ENCODE results near the gene CCDC136. TPM values are rescaled to one million over a fixed set of nuclear protein-coding genes. Genes with fewer than 3 reads are reported as not detected.

CCDC136 gene
- total and polyA plus RNA-seq, 7 donors = 3.9 to 24.5 (median 14.0) TPM

GRCh38 chr7:128745706-128746105 is 46.1 kb upstream of the CCDC136 start:
- TF ChIP-seq, protein P1, sequence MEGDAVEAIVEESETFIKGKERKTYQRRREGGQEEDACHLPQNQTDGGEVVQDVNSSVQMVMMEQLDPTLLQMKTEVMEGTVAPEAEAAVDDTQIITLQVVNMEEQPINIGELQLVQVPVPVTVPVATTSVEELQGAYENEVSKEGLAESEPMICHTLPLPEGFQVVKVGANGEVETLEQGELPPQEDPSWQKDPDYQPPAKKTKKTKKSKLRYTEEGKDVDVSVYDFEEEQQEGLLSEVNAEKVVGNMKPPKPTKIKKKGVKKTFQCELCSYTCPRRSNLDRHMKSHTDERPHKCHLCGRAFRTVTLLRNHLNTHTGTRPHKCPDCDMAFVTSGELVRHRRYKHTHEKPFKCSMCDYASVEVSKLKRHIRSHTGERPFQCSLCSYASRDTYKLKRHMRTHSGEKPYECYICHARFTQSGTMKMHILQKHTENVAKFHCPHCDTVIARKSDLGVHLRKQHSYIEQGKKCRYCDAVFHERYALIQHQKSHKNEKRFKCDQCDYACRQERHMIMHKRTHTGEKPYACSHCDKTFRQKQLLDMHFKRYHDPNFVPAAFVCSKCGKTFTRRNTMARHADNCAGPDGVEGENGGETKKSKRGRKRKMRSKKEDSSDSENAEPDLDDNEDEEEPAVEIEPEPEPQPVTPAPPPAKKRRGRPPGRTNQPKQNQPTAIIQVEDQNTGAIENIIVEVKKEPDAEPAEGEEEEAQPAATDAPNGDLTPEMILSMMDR (IDR thresholded peaks at IDR 0.05) = no peak
- no peak overlapping the region for H3K27ac ChIP-seq
- DNase-seq (no peak), ATAC-seq (no peak)
- no peaks in the 10 kb centered on the region for H3K9me3 ChIP-seq
- peaks cover 31% of the 10 kb centered on the region for H3K4me1 ChIP-seq
- peaks cover 0 to 25% of the 10 kb centered on the region in 2 donors for H3K36me3 ChIP-seq (ENCODE audit: insufficient read depth in 1 of 2, low read depth in 1 of 2)
- no peaks in the 10 kb centered on the region for H3K27me3 ChIP-seq (ENCODE audit: insufficient read depth in 3 of 3, low read length in 2 of 3)
- no peak overlapping the region for H3K4me3 ChIP-seq
- intact Hi-C loops (cut with DNase I) = no loop called here
- WGBS, 3 donors = 70 to 88% (median 80%) methylated on average over 1 of the region's 1 CpG

DNA sequence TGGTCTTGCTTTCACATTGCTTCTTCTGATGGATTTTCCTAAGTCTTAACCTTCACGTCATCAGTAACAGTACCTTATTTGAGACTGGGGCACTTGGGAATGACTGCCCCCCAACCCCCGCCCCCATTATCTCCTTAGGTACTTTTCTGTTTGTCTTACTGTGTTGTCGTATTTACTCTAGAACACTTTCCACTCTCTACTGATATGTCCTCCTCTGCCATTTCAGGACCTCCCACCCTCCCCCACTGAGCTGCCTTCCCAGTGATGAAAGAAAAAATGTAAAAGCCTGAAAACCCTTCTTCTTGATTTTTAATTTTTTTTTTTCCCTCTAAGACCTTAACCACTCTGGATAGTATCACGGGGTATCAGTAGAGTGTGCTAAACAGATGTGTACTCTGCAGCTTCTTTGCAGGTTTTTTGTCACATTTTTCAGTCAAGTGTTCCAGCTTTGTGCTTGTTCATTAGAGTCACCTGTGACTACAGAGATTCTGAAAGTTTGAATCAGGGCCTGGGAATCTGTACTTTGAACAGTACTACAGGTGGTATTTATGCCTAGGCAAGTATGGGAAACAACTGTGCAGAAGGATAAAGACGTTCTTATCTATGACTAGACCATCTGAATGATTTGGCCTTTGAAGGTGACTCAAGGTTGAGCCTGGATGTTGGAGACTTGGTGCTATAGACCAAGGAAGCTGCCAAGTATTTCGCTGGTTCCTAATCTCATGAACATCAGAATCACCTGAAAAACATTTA is 44.3 kb upstream of the CCDC136 start:
- intact Hi-C loops (cut with DNase I) = no loop called here
- H3K4me1 ChIP-seq = peaks cover 21% of the 10 kb centered on the region
- no peak overlapping the region for H3K27ac ChIP-seq
- H3K4me3 ChIP-seq = no peak overlapping the region
- no peaks in the 10 kb centered on the region for H3K27me3 ChIP-seq (ENCODE audit: insufficient read depth in 3 of 3, low read length in 2 of 3)
- ATAC-seq (no peak), DNase-seq (no peak)
- peaks cover 0 to 38% of the 10 kb centered on the region in 2 donors for H3K36me3 ChIP-seq (ENCODE audit: insufficient read depth in 1 of 2, low read depth in 1 of 2)
- WGBS, 3 donors = 86 to 87% (median 86%) methylated on average over 6 of the region's 6 CpGs
- TF ChIP-seq, protein P1 (IDR thresholded peaks at IDR 0.05) = no peak
- no peaks in the 10 kb centered on the region for H3K9me3 ChIP-seq

GRCh38 chr7:128752251-128752650 is 39.5 kb upstream of the CCDC136 start:
- TF ChIP-seq, protein P1 (IDR thresholded peaks at IDR 0.05) = no peak
- Histone ChIP-seq H3K27me3 (ENCODE audit: insufficient read depth in 3 of 3, low read length in 2 of 3) (no peaks in the 10 kb centered on the region), H3K9me3 (no peaks in the 10 kb centered on the region), H3K4me1 (peaks cover 33% of the 10 kb centered on the region), H3K27ac (no peak overlapping the region), H3K36me3 (ENCODE audit: insufficient read depth in 1 of 2, low read depth in 1 of 2) (peaks cover 5 to 61% of the 10 kb centered on the region in 2 donors), H3K4me3 (no peak overlapping the region)
- ATAC-seq = no peak
- WGBS, 3 donors = 24 to 37% (median 33%) methylated on average over 1 of the region's 1 CpG
- intact Hi-C loops (cut with DNase I) = no loop called here
- DNase-seq = no peak

- H3K36me3 ChIP-seq (ENCODE audit: insufficient read depth in 1 of 2, low read depth in 1 of 2) = peaks cover 5 to 64% of the 10 kb centered on the region in 2 donors
- H3K4me1 ChIP-seq = peaks cover 50% of the 10 kb centered on the region
- ATAC-seq = peak; percentile 5 to 37 (median 25)
- H3K27me3 ChIP-seq (ENCODE audit: insufficient read depth in 3 of 3, low read length in 2 of 3) = no peaks in the 10 kb centered on the region
- H3K27ac ChIP-seq = peak overlapping the region; percentile 85
- H3K4me3 ChIP-seq = peak overlapping the region; percentile 35
- intact Hi-C loops (cut with DNase I) = loop anchor here in 1 of 2 donors (5.0 kb wide), 1 partner anchor 72 kb away; no protein-coding TSS in a partner anchor
- TF ChIP-seq, protein P1 (IDR thresholded peaks at IDR 0.05) = no peak
- no peaks in the 10 kb centered on the region for H3K9me3 ChIP-seq
- WGBS, 3 donors = 35 to 85% (median 57%) methylated on average over 2 of the region's 2 CpGs
- no peak for DNase-seq
Measured at GRCh38 chr7:128755075-128755818, 36.5 kb upstream of the CCDC136 start.

Measured in psoas muscle (tissue), 8 donors.